Stimulated activated CD4-positive, alpha-beta T cell treated with anti-CD3 and anti-CD28 coated beads, Interleukin-15, amount 100 ng/mL, for 48 hours (primary cell): ENCODE data around the gene BCOR.

Experiments
- DNase-seq, 2 donors: peaks; one replicate each; pipeline ENCODE4 v3.0.0-alpha.2; 2020; ENCODE audit warnings: low read depth in 2 of 2

BCOR gene

GRCh38 chrX:40019541-40019940 is 78.2 kb downstream of the BCOR start:
- no peak for DNase-seq

- DNase-seq = no peak
Observed at GRCh38 chrX:40018041-40018440, 79.7 kb downstream of the BCOR start.

- no peak for DNase-seq
Observed at GRCh38 chrX:40016749-40017148, 81.0 kb downstream of the BCOR start.

GRCh38 chrX:40015693-40016092 is 82.1 kb downstream of the BCOR start:
- no peak for DNase-seq

GRCh38 chrX:40013266-40014195 is 84.2 kb downstream of the BCOR start:
- DNase-seq = no peak

GRCh38 chrX:40012868-40013265 is 84.9 kb downstream of the BCOR start:
- no peak for DNase-seq

GRCh38 chrX:40012039-40012867 is 85.5 kb downstream of the BCOR start:
- no peak for DNase-seq

GRCh38 chrX:40011322-40012038 is 86.3 kb downstream of the BCOR start:
- no peak for DNase-seq

- DNase-seq = no peak
Observed at GRCh38 chrX:40010550-40011321, 87.0 kb downstream of the BCOR start.

GRCh38 chrX:40009890-40010289 is 87.9 kb downstream of the BCOR start:
- DNase-seq = no peak

- no peak for DNase-seq
Observed at GRCh38 chrX:40009462-40009851, 88.3 kb downstream of the BCOR start.

GRCh38 chrX:40008791-40009461 is 88.8 kb downstream of the BCOR start:
- no peak for DNase-seq

- no peak for DNase-seq
Observed at GRCh38 chrX:40007756-40008705, 89.7 kb downstream of the BCOR start.

- DNase-seq = no peak
Observed at GRCh38 chrX:40007131-40007755, 90.5 kb downstream of the BCOR start.

GRCh38 chrX:40006106-40007017 is 91.4 kb downstream of the BCOR start:
- DNase-seq = no peak

GRCh38 chrX:40005292-40006011 is 92.3 kb downstream of the BCOR start:
- DNase-seq = no peak

GRCh38 chrX:40004921-40005291 is 92.9 kb downstream of the BCOR start:
- no peak for DNase-seq

GRCh38 chrX:40004246-40004535 is 93.6 kb downstream of the BCOR start:
- no peak for DNase-seq
